ENCODE data around the gene ZNF438.

DNA sequence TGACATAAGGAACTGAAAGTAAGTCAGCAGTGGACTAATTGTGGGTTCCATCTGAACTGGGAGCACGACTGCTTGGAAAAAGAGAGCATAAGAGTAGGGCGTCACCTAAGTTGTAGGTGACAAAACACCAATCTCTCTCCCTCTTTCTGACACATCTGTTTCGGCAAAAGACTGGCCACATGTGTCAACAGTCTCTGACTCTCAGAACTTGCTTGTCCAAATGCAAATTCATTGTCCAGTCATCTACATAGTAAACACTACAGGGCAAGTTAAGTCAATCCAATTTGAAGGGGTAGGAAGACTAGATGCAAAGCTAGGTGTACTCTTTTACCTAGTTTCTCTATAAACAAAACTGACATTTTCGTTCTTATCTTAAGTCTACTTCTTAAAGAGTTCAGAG is 87.7 kb downstream of the ZNF438 start:
- TF ChIP-seq, protein P1, sequence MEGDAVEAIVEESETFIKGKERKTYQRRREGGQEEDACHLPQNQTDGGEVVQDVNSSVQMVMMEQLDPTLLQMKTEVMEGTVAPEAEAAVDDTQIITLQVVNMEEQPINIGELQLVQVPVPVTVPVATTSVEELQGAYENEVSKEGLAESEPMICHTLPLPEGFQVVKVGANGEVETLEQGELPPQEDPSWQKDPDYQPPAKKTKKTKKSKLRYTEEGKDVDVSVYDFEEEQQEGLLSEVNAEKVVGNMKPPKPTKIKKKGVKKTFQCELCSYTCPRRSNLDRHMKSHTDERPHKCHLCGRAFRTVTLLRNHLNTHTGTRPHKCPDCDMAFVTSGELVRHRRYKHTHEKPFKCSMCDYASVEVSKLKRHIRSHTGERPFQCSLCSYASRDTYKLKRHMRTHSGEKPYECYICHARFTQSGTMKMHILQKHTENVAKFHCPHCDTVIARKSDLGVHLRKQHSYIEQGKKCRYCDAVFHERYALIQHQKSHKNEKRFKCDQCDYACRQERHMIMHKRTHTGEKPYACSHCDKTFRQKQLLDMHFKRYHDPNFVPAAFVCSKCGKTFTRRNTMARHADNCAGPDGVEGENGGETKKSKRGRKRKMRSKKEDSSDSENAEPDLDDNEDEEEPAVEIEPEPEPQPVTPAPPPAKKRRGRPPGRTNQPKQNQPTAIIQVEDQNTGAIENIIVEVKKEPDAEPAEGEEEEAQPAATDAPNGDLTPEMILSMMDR (IDR thresholded peaks at IDR 0.05), result no peak
- no peak for TF ChIP-seq POLR2A (IDR thresholded peaks at IDR 0.05)
